DND-41 (cell line): Measurements from ENCODE around the gene SAPCD2.

Source experiments
- ATAC-seq: fragments of 200-7000 bp; cut with Tn5 transposase; 3 replicates; pipeline ENCODE4 v1.9.1; 2021; ENCODE audit warnings: low read depth; ENCODE audit not compliant: insufficient read depth
- DNase-seq: peaks from one replicate; pipeline ENCODE4 v3.0.0-alpha.2; 2020
- H2AFZ ChIP-seq: 2 replicates; pipeline ENCODE4 v1.6.0; 2012; ENCODE audit warnings: low read depth, low read length
- H3K27ac ChIP-seq: 2 replicates; pipeline ENCODE4 v1.5.1; 2012; ENCODE audit warnings: low read length, inconsistent platforms
- H3K27me3 ChIP-seq: fragments of 200-600 bp; sonication (generic); 2 replicates; pipeline ENCODE4 v1.6.0; 2012; ENCODE audit warnings: low read length, mild to moderate bottlenecking, inconsistent platforms; ENCODE audit not compliant: insufficient read depth, poor library complexity
- H3K36me3 ChIP-seq: 2 replicates; pipeline ENCODE4 v1.5.1; 2012; ENCODE audit warnings: low read length, inconsistent platforms; ENCODE audit not compliant: insufficient read depth
- H3K4me1 ChIP-seq: 2 replicates; pipeline ENCODE4 v1.5.1; 2012; ENCODE audit warnings: mild to moderate bottlenecking, low read length; ENCODE audit not compliant: insufficient read depth
- H3K4me2 ChIP-seq: 2 replicates; pipeline ENCODE4 v1.6.0; 2012; ENCODE audit warnings: mild to moderate bottlenecking, moderate library complexity, low read length, inconsistent platforms; ENCODE audit not compliant: insufficient read depth
- H3K4me3 ChIP-seq, 2 experiments: fragments of 200-600 bp in 1 of 2; shearing (Covaris generic) in 1 of 2; 2 replicates each; pipeline ENCODE4 v1.5.1; 2012 to 2016; ENCODE audit warnings: inconsistent platforms in 2 of 2, low read length in 2 of 2, mild to moderate bottlenecking in 2 of 2, low read depth in 1 of 2, moderate library complexity in 1 of 2
- H3K79me2 ChIP-seq: 2 replicates; pipeline ENCODE4 v1.6.0; 2012; ENCODE audit warnings: low read length, inconsistent platforms; ENCODE audit not compliant: insufficient read depth
- H3K9ac ChIP-seq: 2 replicates; pipeline ENCODE4 v1.6.0; 2012; ENCODE audit warnings: low read depth, mild to moderate bottlenecking, inconsistent platforms, low read length, moderate library complexity
- H3K9me3 ChIP-seq: 2 replicates; pipeline ENCODE4 v1.5.1; 2012; ENCODE audit warnings: low read length, moderate library complexity, mild to moderate bottlenecking, inconsistent platforms; ENCODE audit not compliant: insufficient read depth, severe bottlenecking
- H4K20me1 ChIP-seq: 2 replicates; pipeline ENCODE4 v1.6.0; 2012; ENCODE audit warnings: low read length; ENCODE audit not compliant: insufficient read depth
- CTCF ChIP-seq: IDR thresholded peaks from 2 replicates; pipeline ENCODE4 v1.5.1; 2012; ENCODE audit warnings: borderline replicate concordance, low read length, moderate library complexity, mild to moderate bottlenecking; ENCODE audit not compliant: poor library complexity, severe bottlenecking; ENCODE audit errors: extremely low read depth
- EZH2 ChIP-seq: IDR thresholded peaks from 3 replicates; pipeline ENCODE4 v1.6.1; 2012; ENCODE audit warnings: borderline replicate concordance, low read depth, mild to moderate bottlenecking, moderate library complexity, low read length, inconsistent platforms; ENCODE audit not compliant: severe bottlenecking

SAPCD2 gene

DNA sequence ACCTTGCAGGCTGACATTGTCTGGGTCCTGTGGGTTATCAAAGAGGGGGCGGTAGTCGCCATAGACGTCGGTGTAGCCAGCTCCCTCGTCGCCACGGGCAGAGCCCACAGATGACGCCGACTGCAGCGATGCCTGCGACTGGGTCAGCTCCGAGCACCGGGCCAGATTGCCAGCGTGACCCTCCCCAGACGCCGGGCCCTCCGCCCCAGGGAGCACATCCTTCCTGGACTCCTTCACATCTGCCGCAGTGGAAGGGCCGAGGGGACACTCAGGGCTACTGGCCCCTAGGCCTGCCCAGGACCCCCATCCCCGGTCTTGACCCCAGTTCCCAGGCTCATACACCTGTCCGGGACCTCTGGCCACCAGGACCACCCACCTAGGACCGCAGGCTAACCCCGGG lies 56.2 kb downstream of the SAPCD2 start:
- Histone ChIP-seq H3K27me3 (no peaks in the 10 kb centered on the region), H4K20me1 (no peaks in the 10 kb centered on the region), H3K27ac (no peak overlapping the region), H3K4me3 (no peak overlapping the region), H3K4me1 (no peaks in the 10 kb centered on the region), H3K9me3 (no peaks in the 10 kb centered on the region), H3K36me3 (peaks cover 3% of the 10 kb centered on the region; the same call in 1 of the 2 replicates), H3K4me2 (no peak overlapping the region), H2AFZ (no peak overlapping the region), H3K79me2 (no peaks in the 10 kb centered on the region), H3K9ac (no peak overlapping the region)
- TF ChIP-seq EZH2 = no peak
- TF ChIP-seq CTCF = no peak
- DNase-seq = no peak
- no peak for ATAC-seq

DNA sequence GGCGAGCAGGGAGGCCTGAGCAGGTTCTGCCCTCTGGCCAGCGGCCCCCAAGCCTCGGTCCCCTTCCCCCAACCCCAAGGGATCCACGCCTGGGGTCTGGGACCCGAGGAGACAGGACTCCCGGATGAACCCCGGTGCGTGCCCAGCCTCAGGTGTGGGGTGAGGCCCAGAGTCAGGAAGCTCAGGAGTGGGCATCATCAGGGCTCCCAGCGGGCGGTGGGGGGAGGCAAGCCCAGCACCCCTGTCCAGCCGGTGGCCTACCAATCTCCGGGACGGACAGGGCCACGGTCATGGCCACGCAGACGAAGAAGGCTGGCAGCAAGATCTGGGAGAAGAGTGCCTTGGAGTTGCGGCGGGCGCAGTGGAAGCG lies 56.8 kb downstream of the SAPCD2 start:
- Histone ChIP-seq H3K79me2 (no peaks in the 10 kb centered on the region), H3K36me3 (peaks cover 3% of the 10 kb centered on the region; the same call in 1 of the 2 replicates)
- ATAC-seq = no peak

DNA sequence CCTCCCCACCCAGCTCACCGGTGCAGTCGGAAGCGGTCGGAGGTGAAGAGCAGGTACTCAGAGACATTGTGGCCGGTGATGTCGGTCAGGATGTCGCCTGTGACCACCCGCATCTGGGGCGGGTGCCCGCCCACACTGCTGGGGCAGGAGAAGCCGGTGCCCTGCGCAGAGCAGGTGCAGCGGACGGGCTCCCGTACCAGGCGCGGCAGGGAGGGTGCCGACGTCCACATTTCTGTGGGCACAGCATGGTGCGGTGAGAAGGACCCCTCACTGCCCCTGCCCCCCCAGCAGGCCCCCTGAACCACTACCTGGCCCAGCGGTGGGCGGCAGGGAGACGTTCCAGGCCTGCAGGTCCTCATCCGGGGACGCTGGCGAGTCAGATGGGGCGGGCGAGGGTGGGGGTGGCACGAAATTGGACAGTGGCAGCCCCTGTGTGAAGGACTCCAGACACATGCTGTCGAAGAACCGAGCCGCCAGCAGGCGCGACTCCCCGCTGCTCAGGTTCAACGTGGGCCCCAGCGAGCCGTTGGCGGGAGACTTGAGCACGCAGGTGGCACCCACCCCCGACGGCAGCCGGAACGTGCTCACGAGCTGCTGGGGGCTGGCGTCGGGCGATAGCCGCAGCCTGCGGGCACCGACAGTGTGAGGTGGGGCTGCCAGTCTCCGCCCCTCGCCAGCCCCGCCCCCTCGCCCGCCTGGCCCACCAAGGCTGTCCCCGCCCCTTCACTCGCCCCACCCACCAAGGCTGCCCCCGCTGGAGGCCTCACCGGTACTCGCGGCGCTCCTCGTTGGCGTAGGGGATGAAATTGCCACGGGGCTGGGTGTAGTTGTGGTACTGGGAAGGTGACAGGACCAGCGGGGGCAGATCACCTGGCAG lies 57.4 kb downstream of the SAPCD2 start:
- ATAC-seq = no peak
- Histone ChIP-seq H3K4me2 (no peak overlapping the region), H3K4me1 (no peaks in the 10 kb centered on the region), H3K9me3 (no peaks in the 10 kb centered on the region), H3K27ac (no peak overlapping the region), H4K20me1 (no peaks in the 10 kb centered on the region), H2AFZ (no peak overlapping the region), H3K36me3 (peaks cover 3% of the 10 kb centered on the region; the same call in 1 of the 2 replicates), H3K79me2 (no peaks in the 10 kb centered on the region), H3K27me3 (no peaks in the 10 kb centered on the region), H3K9ac (no peak overlapping the region), H3K4me3 (no peak overlapping the region)
- DNase-seq = no peak
- TF ChIP-seq EZH2 (no peak), CTCF (no peak)

More for the DNA sequence above, 56.8 kb downstream of the SAPCD2 start:
- no peaks in the 10 kb centered on the region for H3K4me1 ChIP-seq
- H3K4me3 ChIP-seq = no peak overlapping the region
- no peak overlapping the region for H3K4me2 ChIP-seq
- no peaks in the 10 kb centered on the region for H3K27me3 ChIP-seq
- no peaks in the 10 kb centered on the region for H4K20me1 ChIP-seq
- H3K27ac ChIP-seq = no peak overlapping the region
- TF ChIP-seq CTCF (no peak), EZH2 (no peak)
- no peaks in the 10 kb centered on the region for H3K9me3 ChIP-seq
- H3K9ac ChIP-seq = no peak overlapping the region
- H2AFZ ChIP-seq = no peak overlapping the region
- DNase-seq = no peak
